ENCODE results near the gene AKAP13.
"Not testable (repeated sequence)": the region's sequence is repeated elsewhere in the genome, so short reads cannot be mapped to it uniquely, and the experiment has no call there.

DNA sequence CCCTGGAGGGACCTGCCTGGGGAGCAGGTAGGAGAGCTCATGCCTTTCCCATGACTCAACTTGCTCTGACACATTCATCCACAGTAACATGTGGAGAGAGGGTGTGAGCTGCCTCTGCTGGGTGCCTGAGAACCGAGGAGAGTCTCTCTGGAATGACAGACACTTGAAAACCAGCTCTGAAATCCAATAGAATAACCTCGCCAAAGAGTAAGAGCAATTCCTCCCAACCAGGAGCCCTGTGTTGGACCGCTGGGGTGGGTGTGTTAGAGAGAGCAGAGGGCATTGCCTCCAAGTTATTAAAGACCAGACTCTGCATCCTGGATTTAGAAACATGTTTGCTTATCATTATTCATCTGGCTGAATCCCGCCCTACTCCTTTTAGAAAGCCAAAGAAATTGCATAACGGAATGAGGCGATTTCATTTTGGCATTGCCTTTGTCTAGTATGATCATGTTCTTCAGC, 35.7 kb upstream of the AKAP13 start:
- TF ChIP-seq, protein P1, sequence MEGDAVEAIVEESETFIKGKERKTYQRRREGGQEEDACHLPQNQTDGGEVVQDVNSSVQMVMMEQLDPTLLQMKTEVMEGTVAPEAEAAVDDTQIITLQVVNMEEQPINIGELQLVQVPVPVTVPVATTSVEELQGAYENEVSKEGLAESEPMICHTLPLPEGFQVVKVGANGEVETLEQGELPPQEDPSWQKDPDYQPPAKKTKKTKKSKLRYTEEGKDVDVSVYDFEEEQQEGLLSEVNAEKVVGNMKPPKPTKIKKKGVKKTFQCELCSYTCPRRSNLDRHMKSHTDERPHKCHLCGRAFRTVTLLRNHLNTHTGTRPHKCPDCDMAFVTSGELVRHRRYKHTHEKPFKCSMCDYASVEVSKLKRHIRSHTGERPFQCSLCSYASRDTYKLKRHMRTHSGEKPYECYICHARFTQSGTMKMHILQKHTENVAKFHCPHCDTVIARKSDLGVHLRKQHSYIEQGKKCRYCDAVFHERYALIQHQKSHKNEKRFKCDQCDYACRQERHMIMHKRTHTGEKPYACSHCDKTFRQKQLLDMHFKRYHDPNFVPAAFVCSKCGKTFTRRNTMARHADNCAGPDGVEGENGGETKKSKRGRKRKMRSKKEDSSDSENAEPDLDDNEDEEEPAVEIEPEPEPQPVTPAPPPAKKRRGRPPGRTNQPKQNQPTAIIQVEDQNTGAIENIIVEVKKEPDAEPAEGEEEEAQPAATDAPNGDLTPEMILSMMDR (IDR thresholded peaks at IDR 0.05; ENCODE audit: insufficient read depth, low read length, poor library complexity, severe bottlenecking) = not testable (repeated sequence)
- TF ChIP-seq EZH2phosphoT487 (conservative IDR thresholded peaks at IDR 0.05; ENCODE audit: low read length) = not testable (repeated sequence)

Data from SU-DHL-6 (cell line).